ENCODE results near the gene CRIP1. TPM values are rescaled to one million over a fixed set of nuclear protein-coding genes. Genes with fewer than 3 reads are reported as not detected.
A peak's percentile ranks its signal among the peaks of the same experiment; 100 is the strongest.

Gene CRIP1
- total and polyA plus RNA-seq, 8 donors, result 3.5 to 149 (median 60.1) TPM; not detected in 1

GRCh38 chr14:105525326-105525725 lies 38.6 kb downstream of the CRIP1 start:
- 82 to 93% (median 86%) methylated on average over 9 of the region's 9 CpGs for WGBS, 5 donors
- Histone ChIP-seq H3K27ac (no peak overlapping the region), H3K4me3 (no peak overlapping the region), H3K36me3 (no peaks in the 10 kb centered on the region), H3K9me3 (no peaks in the 10 kb centered on the region), H3K27me3 (peaks cover 4 to 67% (median 32%) of the 10 kb centered on the region in 3 donors), H3K4me1 (peaks cover 37 to 45% (median 42%) of the 10 kb centered on the region in 4 donors)
- intact Hi-C loops (cut with DNase I; ENCODE audit: low total_unique reads), result no loop called here
- no peak for DNase-seq
- TF ChIP-seq POLR2A (IDR thresholded peaks at IDR 0.05), result no peak
- no peak for TF ChIP-seq POLR2AphosphoS5 (IDR thresholded peaks at IDR 0.05)
- TF ChIP-seq, protein P1, sequence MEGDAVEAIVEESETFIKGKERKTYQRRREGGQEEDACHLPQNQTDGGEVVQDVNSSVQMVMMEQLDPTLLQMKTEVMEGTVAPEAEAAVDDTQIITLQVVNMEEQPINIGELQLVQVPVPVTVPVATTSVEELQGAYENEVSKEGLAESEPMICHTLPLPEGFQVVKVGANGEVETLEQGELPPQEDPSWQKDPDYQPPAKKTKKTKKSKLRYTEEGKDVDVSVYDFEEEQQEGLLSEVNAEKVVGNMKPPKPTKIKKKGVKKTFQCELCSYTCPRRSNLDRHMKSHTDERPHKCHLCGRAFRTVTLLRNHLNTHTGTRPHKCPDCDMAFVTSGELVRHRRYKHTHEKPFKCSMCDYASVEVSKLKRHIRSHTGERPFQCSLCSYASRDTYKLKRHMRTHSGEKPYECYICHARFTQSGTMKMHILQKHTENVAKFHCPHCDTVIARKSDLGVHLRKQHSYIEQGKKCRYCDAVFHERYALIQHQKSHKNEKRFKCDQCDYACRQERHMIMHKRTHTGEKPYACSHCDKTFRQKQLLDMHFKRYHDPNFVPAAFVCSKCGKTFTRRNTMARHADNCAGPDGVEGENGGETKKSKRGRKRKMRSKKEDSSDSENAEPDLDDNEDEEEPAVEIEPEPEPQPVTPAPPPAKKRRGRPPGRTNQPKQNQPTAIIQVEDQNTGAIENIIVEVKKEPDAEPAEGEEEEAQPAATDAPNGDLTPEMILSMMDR (IDR thresholded peaks at IDR 0.05), result no peak
- no peak for TF ChIP-seq EP300 (IDR thresholded peaks at IDR 0.05)

DNA sequence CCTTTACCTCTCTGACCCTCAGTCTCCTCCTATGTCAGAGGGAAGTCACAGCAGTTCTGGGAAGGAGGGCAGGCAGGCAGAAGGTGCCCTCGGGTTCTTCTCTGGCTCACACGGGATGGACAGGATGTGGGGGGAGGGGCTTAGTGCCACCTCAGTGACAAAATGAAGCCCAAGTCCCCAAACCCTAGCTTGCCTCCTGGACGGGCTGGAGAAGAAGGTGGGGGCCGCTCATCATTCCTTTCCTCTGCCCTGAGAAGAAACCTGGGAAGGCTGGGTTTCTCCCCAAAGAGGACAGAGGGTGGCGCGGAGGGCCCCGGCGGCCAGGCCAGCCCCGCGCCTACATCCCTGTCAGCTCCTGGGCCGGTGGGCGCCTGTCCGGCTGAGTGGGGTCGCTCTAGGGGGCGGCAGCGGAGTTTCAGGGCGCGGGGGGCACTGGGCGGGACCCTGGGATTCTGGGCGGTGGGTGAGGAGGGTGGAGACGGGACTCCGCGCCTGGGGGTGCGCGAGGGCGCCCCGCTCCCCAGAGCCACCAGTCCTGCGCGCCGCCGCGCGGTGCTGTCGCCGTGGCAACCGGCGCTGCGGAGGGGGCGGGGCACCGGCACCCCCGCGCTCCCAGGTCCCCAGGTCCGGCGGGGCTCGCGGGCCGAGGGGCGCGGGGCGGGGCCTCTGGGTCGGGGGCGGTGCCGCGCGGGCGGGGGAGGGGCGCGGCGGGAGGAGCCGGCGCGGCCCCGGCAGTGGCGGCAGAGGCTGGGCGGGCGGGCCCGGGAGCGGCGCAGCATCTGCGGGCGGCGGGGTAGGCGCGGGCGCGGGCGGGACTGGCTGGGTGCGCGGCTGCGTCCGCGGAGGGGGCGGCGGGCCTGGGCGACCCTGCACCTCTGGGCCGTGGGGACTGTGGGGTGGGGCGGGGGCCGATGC lies 39.4 kb downstream of the CRIP1 start, which contains the start of gene TMEM121:
Gene TMEM121, plus strand, starts transcription at position 723 of the 915 bp plus-strand sequence. CDS start 2,252 bp downstream, outside the sequence.
- peak in 1 of 2 donors; percentile 77 for DNase-seq
- TF ChIP-seq POLR2AphosphoS5 (IDR thresholded peaks at IDR 0.05), result no peak
- TF ChIP-seq, protein P1 (IDR thresholded peaks at IDR 0.05), result no peak
- no peak for TF ChIP-seq POLR2A (IDR thresholded peaks at IDR 0.05)
- Histone ChIP-seq H3K27ac (peak within 1 kb of the TSS in 3 of 5 donors; percentile 42 to 60 (median 55)), H3K4me1 (peaks cover 37 to 46% (median 43%) of the 10 kb centered on the region in 4 donors), H3K9me3 (no peaks in the 10 kb centered on the region), H3K27me3 (peaks cover 4 to 70% (median 32%) of the 10 kb centered on the region in 3 donors), H3K4me3 (peak within 1 kb of the TSS; percentile 56 to 74 (median 66)), H3K36me3 (no peaks in the 10 kb centered on the region)
- intact Hi-C loops (cut with DNase I; ENCODE audit: low total_unique reads), result no loop called here
- 1 to 18% (median 2%) methylated on average over 8 to 87 of the region's 88 CpGs for WGBS, 5 donors

DNA sequence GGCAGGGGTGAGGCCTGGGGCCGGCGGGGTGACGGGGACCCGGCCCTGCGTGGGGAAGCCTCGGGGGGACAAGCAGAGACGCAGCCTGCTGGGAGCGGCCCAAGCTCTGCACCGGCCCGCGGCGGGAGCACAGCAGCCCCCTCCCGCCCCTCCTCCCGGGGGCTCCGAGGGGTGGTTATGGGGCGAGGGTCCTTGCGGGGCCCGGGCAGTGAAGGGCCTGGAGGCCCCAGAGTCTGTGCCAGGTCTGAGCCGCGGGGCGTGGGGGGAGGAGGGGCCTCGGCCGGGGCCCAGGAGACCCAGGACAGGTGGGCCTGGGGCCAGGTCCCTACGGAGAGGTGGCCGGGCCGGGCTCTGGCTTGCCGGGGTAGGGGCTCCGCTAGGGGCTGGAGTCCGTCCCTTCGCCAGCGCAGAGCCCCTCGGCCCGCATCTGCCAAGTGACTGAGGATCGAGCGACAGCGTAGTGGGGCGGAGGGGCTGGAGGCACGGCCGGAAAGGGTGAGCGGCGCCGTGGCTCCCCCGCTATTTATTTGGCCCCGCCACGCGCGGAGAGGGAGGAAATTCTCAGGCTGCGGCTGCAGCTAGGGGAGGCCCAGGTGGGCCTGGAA lies 40.2 kb downstream of the CRIP1 start:
- peaks cover 37 to 46% (median 43%) of the 10 kb centered on the region in 4 donors for H3K4me1 ChIP-seq
- intact Hi-C loops (cut with DNase I; ENCODE audit: low total_unique reads), result no loop called here
- DNase-seq, result peak in 1 of 2 donors; percentile 58

More for the DNA sequence above, 40.2 kb downstream of the CRIP1 start:
- Histone ChIP-seq H3K9me3 (no peaks in the 10 kb centered on the region), H3K27me3 (peaks cover 4 to 68% (median 32%) of the 10 kb centered on the region in 3 donors), H3K27ac (peak overlapping the region in 2 of 5 donors; percentile 6 to 58), H3K4me3 (peak overlapping the region; percentile 56 to 74 (median 66)), H3K36me3 (no peaks in the 10 kb centered on the region)
- TF ChIP-seq POLR2AphosphoS5 (IDR thresholded peaks at IDR 0.05) (no peak), EP300 (IDR thresholded peaks at IDR 0.05) (no peak), POLR2A (IDR thresholded peaks at IDR 0.05) (no peak)
- TF ChIP-seq, protein P1 (IDR thresholded peaks at IDR 0.05), result no peak
- 0 to 3% (median 1%) methylated on average over 24 to 48 of the region's 48 CpGs for WGBS, 5 donors

Measured in stomach (tissue), 9 donors.